GM18870 (cell line): ENCODE data around the gene RBM15.

ENCODE experiments used
- ATAC-seq: cut with Tn5 transposase; IDR thresholded peaks from one replicate; pipeline ENCODE4 v1.9.1; 2021; ENCODE audit warnings: moderate library complexity; ENCODE audit not compliant: unreplicated experiment

RBM15 gene

GRCh38 chr1:110338886-110339406 is at the start of gene RBM15:
TSS of gene RBM15 (plus strand) at chr1:110339377. CDS start at chr1:110339406, 29 bp downstream.
- ATAC-seq: peak; percentile 85

GRCh38 chr1:110291241-110292030 is 47.7 kb upstream of the RBM15 start:
- ATAC-seq: no peak

- no peak for ATAC-seq
Measured at GRCh38 chr1:110292031-110292741, 47.0 kb upstream of the RBM15 start.

- ATAC-seq: no peak
Measured at GRCh38 chr1:110293601-110294104, 45.5 kb upstream of the RBM15 start.

GRCh38 chr1:110294308-110294707 is 44.9 kb upstream of the RBM15 start:
- ATAC-seq: no peak

- no peak for ATAC-seq
Measured at GRCh38 chr1:110298991-110299390, 40.2 kb upstream of the RBM15 start.

GRCh38 chr1:110300412-110301085 is 38.6 kb upstream of the RBM15 start:
- no peak for ATAC-seq

GRCh38 chr1:110302836-110303235 is 36.3 kb upstream of the RBM15 start:
- ATAC-seq: no peak

GRCh38 chr1:110305900-110306420 is 33.2 kb upstream of the RBM15 start:
- no peak for ATAC-seq

GRCh38 chr1:110307239-110307974 is 31.8 kb upstream of the RBM15 start:
- ATAC-seq: no peak

GRCh38 chr1:110308247-110308646 is 30.9 kb upstream of the RBM15 start:
- no peak for ATAC-seq

- no peak for ATAC-seq
Measured at GRCh38 chr1:110309139-110309538, 30.0 kb upstream of the RBM15 start.

GRCh38 chr1:110309767-110310166 is 29.4 kb upstream of the RBM15 start:
- ATAC-seq: no peak

GRCh38 chr1:110310300-110310699 is 28.9 kb upstream of the RBM15 start:
- ATAC-seq: no peak

- no peak for ATAC-seq
Measured at GRCh38 chr1:110312188-110313121, 26.7 kb upstream of the RBM15 start.

- no peak for ATAC-seq
Measured at GRCh38 chr1:110316735-110317134, 22.4 kb upstream of the RBM15 start.

GRCh38 chr1:110318046-110318445 is 21.1 kb upstream of the RBM15 start:
- ATAC-seq: no peak

- ATAC-seq: no peak
Measured at GRCh38 chr1:110319332-110320167, 19.6 kb upstream of the RBM15 start.
